Sigmoid colon (tissue), 4 donors: ENCODE measurements around the gene MXRA8.

ENCODE experiments used
- CTCF ChIP-seq, 4 experiments: fragments of 450-650 bp in 3 of 4; fragments of 200-600 bp in 1 of 4; IDR thresholded peaks; one replicate each; pipeline ENCODE4 v1.5.1; 2016 to 2019; ENCODE audit warnings: antibody characterized with exemption in 4 of 4, mild to moderate bottlenecking in 3 of 4, moderate library complexity in 2 of 4
- POLR2A ChIP-seq, 2 donors: fragments of 450-650 bp; IDR thresholded peaks; one replicate each; pipeline ENCODE4 v1.6.1; 2016; ENCODE audit warnings: antibody characterized with exemption in 2 of 2, mild to moderate bottlenecking in 2 of 2, moderate library complexity in 2 of 2
- POLR2AphosphoS5 ChIP-seq, 4 donors: sonication (generic); formaldehyde crosslinking; IDR thresholded peaks; one replicate each; pipeline ENCODE4 v1.6.1; 2017; ENCODE audit warnings: antibody characterized with exemption in 4 of 4

GRCh38 chr1:1371364-1371745 is 13.0 kb upstream of the MXRA8 start:
- TF ChIP-seq POLR2AphosphoS5 (IDR thresholded peaks at IDR 0.05): no peak
- no peak for TF ChIP-seq POLR2A (IDR thresholded peaks at IDR 0.05)
- no peak for TF ChIP-seq CTCF (IDR thresholded peaks at IDR 0.05)
